Left kidney (tissue), 8 donors: ENCODE data around the gene ASAP3. TPM values are rescaled to one million over a fixed set of nuclear protein-coding genes. Genes with fewer than 3 reads are reported as not detected.
A peak's percentile ranks its signal among the peaks of the same experiment; 100 is the strongest.

ENCODE experiments used
- DNase-seq: peaks from one replicate; pipeline ENCODE4 v3.0.0-alpha.2; 2013
- long read RNA-seq, 8 donors: transcript quantifications; one replicate each; lab custom pipeline, GENCODE V29; 2026
- polyA plus RNA-seq: library from polyadenylated mRNA; unstranded; fragments of 120-200 nt; gene quantifications from one replicate; pipeline ENCODE4 v1.2.1, GENCODE V29; 2013; ENCODE audit not compliant: insufficient read length

ASAP3 gene
- polyA plus RNA-seq = 40.1 TPM
- long read RNA-seq, donor 1, full-length matches to known transcripts = 5 of 5 reads
- long read RNA-seq, donor 1, partial matches to known transcripts = 0 of 5 reads
- long read RNA-seq, donor 1, other reads (novel, unspliced or antisense) = 0 of 5 reads
- long read RNA-seq, donor 2, full-length matches to known transcripts = 3 of 3 reads
- long read RNA-seq, donor 2, partial matches to known transcripts = 0 of 3 reads
- long read RNA-seq, donor 2, other reads (novel, unspliced or antisense) = 0 of 3 reads
- long read RNA-seq, donor 3, full-length matches to known transcripts = 1 of 1 reads
- long read RNA-seq, donor 3, partial matches to known transcripts = 0 of 1 reads
- long read RNA-seq, donor 3, other reads (novel, unspliced or antisense) = 0 of 1 reads
- long read RNA-seq, donor 4 = 0 reads
- long read RNA-seq, donor 5, full-length matches to known transcripts = 4 of 4 reads
- long read RNA-seq, donor 5, partial matches to known transcripts = 0 of 4 reads
- long read RNA-seq, donor 5, other reads (novel, unspliced or antisense) = 0 of 4 reads
- long read RNA-seq, donor 6, full-length matches to known transcripts = 2 of 2 reads
- long read RNA-seq, donor 6, partial matches to known transcripts = 0 of 2 reads
- long read RNA-seq, donor 6, other reads (novel, unspliced or antisense) = 0 of 2 reads
- long read RNA-seq, donor 7, full-length matches to known transcripts = 4 of 4 reads
- long read RNA-seq, donor 7, partial matches to known transcripts = 0 of 4 reads
- long read RNA-seq, donor 7, other reads (novel, unspliced or antisense) = 0 of 4 reads
- long read RNA-seq, donor 8, full-length matches to known transcripts = 1 of 1 reads
- long read RNA-seq, donor 8, partial matches to known transcripts = 0 of 1 reads
- long read RNA-seq, donor 8, other reads (novel, unspliced or antisense) = 0 of 1 reads

- peak; percentile 25 for DNase-seq
Observed at GRCh38 chr1:23483321-23484252, at the start of gene ASAP3. ASAP3 (minus strand) TSS chr1:23484179; CDS start chr1:23484133, 46 bp downstream.

- no peak for DNase-seq
Observed at GRCh38 chr1:23533246-23534023, 49.5 kb upstream of the ASAP3 start.

- DNase-seq = no peak
Observed at GRCh38 chr1:23531562-23532094, 47.6 kb upstream of the ASAP3 start.

- peak; percentile 81 for DNase-seq
Observed at GRCh38 chr1:23530747-23531561, 47.0 kb upstream of the ASAP3 start, which contains the start of gene E2F2. E2F2 (minus strand) TSS chr1:23531233; CDS start chr1:23530793, 440 bp downstream.

GRCh38 chr1:23530087-23530746, 46.2 kb upstream of the ASAP3 start:
- DNase-seq = no peak

- DNase-seq = no peak
Observed at GRCh38 chr1:23529146-23530086, 45.4 kb upstream of the ASAP3 start.

GRCh38 chr1:23528250-23528978, 44.4 kb upstream of the ASAP3 start:
- no peak for DNase-seq

- no peak for DNase-seq
Observed at GRCh38 chr1:23527900-23528249, 43.9 kb upstream of the ASAP3 start.

- no peak for DNase-seq
Observed at GRCh38 chr1:23527366-23527765, 43.4 kb upstream of the ASAP3 start.

- DNase-seq = no peak
Observed at GRCh38 chr1:23526329-23527041, 42.5 kb upstream of the ASAP3 start.

GRCh38 chr1:23525558-23526250, 41.7 kb upstream of the ASAP3 start:
- no peak for DNase-seq

GRCh38 chr1:23524716-23525401, 40.9 kb upstream of the ASAP3 start:
- DNase-seq = no peak

GRCh38 chr1:23524163-23524562, 40.2 kb upstream of the ASAP3 start:
- DNase-seq = no peak

GRCh38 chr1:23522244-23522982, 38.4 kb upstream of the ASAP3 start:
- DNase-seq = no peak

GRCh38 chr1:23521588-23521987, 37.6 kb upstream of the ASAP3 start:
- no peak for DNase-seq
